Sigmoid colon (tissue), 4 donors: ENCODE results near the gene NOC3L.
A peak's percentile ranks its signal among the peaks of the same experiment; 100 is the strongest.

Experiments used
- EP300 ChIP-seq, 4 donors: sonication (generic); formaldehyde crosslinking; IDR thresholded peaks; one replicate each; pipeline ENCODE4 v1.6.1; 2017; ENCODE audit warnings: antibody characterized with exemption in 4 of 4
- POLR2A ChIP-seq, 2 donors: fragments of 450-650 bp; IDR thresholded peaks; one replicate each; pipeline ENCODE4 v1.6.1; 2016; ENCODE audit warnings: antibody characterized with exemption in 2 of 2, mild to moderate bottlenecking in 2 of 2, moderate library complexity in 2 of 2
- POLR2AphosphoS5 ChIP-seq, 4 donors: sonication (generic); formaldehyde crosslinking; IDR thresholded peaks; one replicate each; pipeline ENCODE4 v1.6.1; 2017; ENCODE audit warnings: antibody characterized with exemption in 4 of 4
- TF ChIP-seq, protein P1 (sequence below), 4 experiments: fragments of 450-650 bp in 3 of 4; fragments of 200-600 bp in 1 of 4; IDR thresholded peaks; one replicate each; pipeline ENCODE4 v1.5.1; 2016 to 2019; ENCODE audit warnings: antibody characterized with exemption in 4 of 4, mild to moderate bottlenecking in 3 of 4, moderate library complexity in 2 of 4

- TF ChIP-seq, protein P1, sequence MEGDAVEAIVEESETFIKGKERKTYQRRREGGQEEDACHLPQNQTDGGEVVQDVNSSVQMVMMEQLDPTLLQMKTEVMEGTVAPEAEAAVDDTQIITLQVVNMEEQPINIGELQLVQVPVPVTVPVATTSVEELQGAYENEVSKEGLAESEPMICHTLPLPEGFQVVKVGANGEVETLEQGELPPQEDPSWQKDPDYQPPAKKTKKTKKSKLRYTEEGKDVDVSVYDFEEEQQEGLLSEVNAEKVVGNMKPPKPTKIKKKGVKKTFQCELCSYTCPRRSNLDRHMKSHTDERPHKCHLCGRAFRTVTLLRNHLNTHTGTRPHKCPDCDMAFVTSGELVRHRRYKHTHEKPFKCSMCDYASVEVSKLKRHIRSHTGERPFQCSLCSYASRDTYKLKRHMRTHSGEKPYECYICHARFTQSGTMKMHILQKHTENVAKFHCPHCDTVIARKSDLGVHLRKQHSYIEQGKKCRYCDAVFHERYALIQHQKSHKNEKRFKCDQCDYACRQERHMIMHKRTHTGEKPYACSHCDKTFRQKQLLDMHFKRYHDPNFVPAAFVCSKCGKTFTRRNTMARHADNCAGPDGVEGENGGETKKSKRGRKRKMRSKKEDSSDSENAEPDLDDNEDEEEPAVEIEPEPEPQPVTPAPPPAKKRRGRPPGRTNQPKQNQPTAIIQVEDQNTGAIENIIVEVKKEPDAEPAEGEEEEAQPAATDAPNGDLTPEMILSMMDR (IDR thresholded peaks at IDR 0.05), result no peak
- TF ChIP-seq POLR2AphosphoS5 (IDR thresholded peaks at IDR 0.05) (peak in 1 of 4 donors; percentile 30), POLR2A (IDR thresholded peaks at IDR 0.05) (no peak), EP300 (IDR thresholded peaks at IDR 0.05) (peak in 1 of 4 donors; percentile 2)
These were observed 69.4 kb downstream of the NOC3L start for GRCh38 chr10:94293354-94293753.
